ENCODE data around the gene MAPT. TPM values are rescaled to one million over a fixed set of nuclear protein-coding genes. Genes with fewer than 3 reads are reported as not detected.

MAPT gene
- total and polyA plus RNA-seq, 2 of the 4 experiments (the other 2 are of a cell fraction) = 0.18 to 0.19 TPM

DNA sequence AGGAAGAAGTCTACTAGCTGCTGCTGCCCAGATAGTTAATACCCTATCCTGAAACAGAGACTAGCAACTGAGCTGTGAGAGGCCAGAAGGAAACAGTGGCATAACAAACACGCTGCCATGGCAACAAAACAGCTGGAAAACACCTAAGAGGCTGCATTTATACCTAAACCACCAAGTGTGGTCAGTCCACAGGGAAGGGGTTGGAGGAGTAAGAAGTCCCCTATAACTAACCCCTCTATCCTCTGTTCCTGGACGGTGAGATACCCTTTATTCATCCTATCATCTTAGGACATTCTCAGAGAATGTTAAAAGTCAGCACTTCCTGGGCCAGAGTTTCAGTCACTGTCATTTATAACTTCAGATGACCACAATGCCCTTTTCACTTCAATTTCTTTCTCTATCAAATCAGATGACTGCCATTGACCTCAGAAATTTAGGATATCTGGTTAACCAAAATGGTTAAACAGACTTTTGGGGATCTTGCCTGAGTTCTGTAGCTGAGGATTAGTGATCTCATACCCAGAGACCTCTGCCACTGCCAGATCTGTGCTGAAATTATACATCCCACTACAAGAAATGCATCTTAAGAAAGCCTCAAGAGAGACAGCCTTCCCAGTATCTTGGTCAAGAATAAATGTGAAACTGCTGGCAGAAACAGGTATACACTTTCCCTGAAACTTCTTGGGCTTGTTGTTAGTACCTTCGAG, 140.9 kb downstream of the MAPT start:
- Histone ChIP-seq H4K91ac (ENCODE audit: insufficient read depth, low read depth, low read length) (no peak overlapping the region), H3K4me1 (ENCODE audit: control insufficient read depth, insufficient read depth, low read length) (no peaks in the 10 kb centered on the region), H3K27ac (ENCODE audit: insufficient read depth, low read length) (no peak overlapping the region), H2BK15ac (ENCODE audit: low read depth, low read length) (no peak overlapping the region), H2AFZ (replicated peaks; ENCODE audit: low read length, poor library complexity) (no peak overlapping the region), H3K14ac (replicated peaks; ENCODE audit: low read depth, low read length) (no peak overlapping the region), H3K27me3 (ENCODE audit: control insufficient read depth, insufficient read depth, low read length) (no peaks in the 10 kb centered on the region), H2BK5ac (ENCODE audit: low read depth, low read length, poor library complexity, severe bottlenecking) (no peak overlapping the region), H3K79me1 (ENCODE audit: low read depth in 1 of 2, low read length in 2 of 2) (peaks cover 17 to 38% of the 10 kb centered on the region in 2 experiments), H3K9ac (ENCODE audit: low read depth, low read length) (no peak overlapping the region), H2BK120ac (ENCODE audit: low read depth, low read length) (no peak overlapping the region), H3K23ac (ENCODE audit: low read depth, low read length) (no peak overlapping the region), H4K8ac (ENCODE audit: low read depth in 2 of 2, low read length in 2 of 2) (no peak overlapping the region), H3K18ac (ENCODE audit: low read depth, low read length) (no peak overlapping the region), H2BK20ac (ENCODE audit: low read depth, low read length) (no peak overlapping the region), H4K5ac (ENCODE audit: low read depth, low read length) (no peak overlapping the region), H2AK5ac (ENCODE audit: low read depth, low read length) (no peak overlapping the region), H3K36me3 (ENCODE audit: control insufficient read depth, insufficient read depth, low read length) (peaks cover 73% of the 10 kb centered on the region), H3K4me2 (ENCODE audit: low read depth, low read length) (no peak overlapping the region), H3K56ac (ENCODE audit: extremely low read depth, insufficient read depth, low read length) (no peak overlapping the region), H3K4me3 (ENCODE audit: insufficient read depth, low read depth, low read length) (no peak overlapping the region), H3K4ac (ENCODE audit: low read depth, low read length) (no peak overlapping the region), H4K20me1 (ENCODE audit: insufficient read depth, low read length) (peaks cover 7% of the 10 kb centered on the region), H2AK9ac (replicated peaks; ENCODE audit: low read depth, low read length, poor library complexity) (no peak overlapping the region), H3K9me1 (ENCODE audit: insufficient read depth, low read length) (peaks cover 11% of the 10 kb centered on the region; the same call in 1 of the 2 replicates), H3K9me3 (ENCODE audit: control insufficient read depth, insufficient read depth, low read length) (no peaks in the 10 kb centered on the region)
- TF ChIP-seq, protein P1, sequence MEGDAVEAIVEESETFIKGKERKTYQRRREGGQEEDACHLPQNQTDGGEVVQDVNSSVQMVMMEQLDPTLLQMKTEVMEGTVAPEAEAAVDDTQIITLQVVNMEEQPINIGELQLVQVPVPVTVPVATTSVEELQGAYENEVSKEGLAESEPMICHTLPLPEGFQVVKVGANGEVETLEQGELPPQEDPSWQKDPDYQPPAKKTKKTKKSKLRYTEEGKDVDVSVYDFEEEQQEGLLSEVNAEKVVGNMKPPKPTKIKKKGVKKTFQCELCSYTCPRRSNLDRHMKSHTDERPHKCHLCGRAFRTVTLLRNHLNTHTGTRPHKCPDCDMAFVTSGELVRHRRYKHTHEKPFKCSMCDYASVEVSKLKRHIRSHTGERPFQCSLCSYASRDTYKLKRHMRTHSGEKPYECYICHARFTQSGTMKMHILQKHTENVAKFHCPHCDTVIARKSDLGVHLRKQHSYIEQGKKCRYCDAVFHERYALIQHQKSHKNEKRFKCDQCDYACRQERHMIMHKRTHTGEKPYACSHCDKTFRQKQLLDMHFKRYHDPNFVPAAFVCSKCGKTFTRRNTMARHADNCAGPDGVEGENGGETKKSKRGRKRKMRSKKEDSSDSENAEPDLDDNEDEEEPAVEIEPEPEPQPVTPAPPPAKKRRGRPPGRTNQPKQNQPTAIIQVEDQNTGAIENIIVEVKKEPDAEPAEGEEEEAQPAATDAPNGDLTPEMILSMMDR (conservative IDR thresholded peaks at IDR 0.05; ENCODE audit: low read depth, low read length) = no peak
- TF ChIP-seq SMC3 (IDR thresholded peaks at IDR 0.05; ENCODE audit: low read depth, low read length) (no peak), MAZ (IDR thresholded peaks at IDR 0.05; ENCODE audit: borderline replicate concordance, low read depth, low read length) (no peak), CHD1 (IDR thresholded peaks at IDR 0.05; ENCODE audit: low read depth, low read length) (no peak), RCOR1 (IDR thresholded peaks at IDR 0.05; ENCODE audit: insufficient replicate concordance, low read length) (no peak), POLR2A (IDR thresholded peaks at IDR 0.05; ENCODE audit: low read depth, low read length) (no peak)
- WGBS, 2 experiments (ENCODE audit: extremely low coverage in 2 of 2, insufficient read length in 1 of 2) = no CpG with 5 or more reads among the region's 3 CpGs
- BruUV-seq (replicated peaks) = no TSS peak
- ChIA-PET CTCF (no interaction called here), POLR2A (ENCODE audit: unreplicated experiment) (no interaction called here)
- in situ Hi-C loops (cut with MboI; ENCODE audit: low sequenced_read_pairs) = no loop called here
- ATAC-seq (ENCODE audit: low read depth) (no peak), DNase-seq (no peak)
- dilution Hi-C loops (cut with HindIII; ENCODE audit: low sequenced_read_pairs, unreplicated experiment) = no loop called here
- intact Hi-C loops (cut with micrococcal nuclease) = no loop called here

All from IMR-90 (cell line).